HepG2 (cell line): Measurements from ENCODE around the gene CENATAC. TPM values are rescaled to one million over a fixed set of nuclear protein-coding genes. Genes with fewer than 3 reads are reported as not detected.

Source experiments
- AKAP8 ChIP-seq: sonication (generic); formaldehyde crosslinking; IDR thresholded peaks from 2 replicates; pipeline ENCODE4 v1.5.1; 2020; ENCODE audit warnings: mild to moderate bottlenecking, missing genetic modification reagents
- ATM ChIP-seq: fragments of 450-650 bp; IDR thresholded peaks from 2 replicates; pipeline ENCODE4 v1.7.1; 2017; ENCODE audit warnings: mild to moderate bottlenecking, borderline replicate concordance
- CSRNP1 ChIP-seq: sonication (generic); formaldehyde crosslinking; IDR thresholded peaks from 2 replicates; pipeline ENCODE4 v1.8.1; 2023; ENCODE audit warnings: mild to moderate bottlenecking, missing genetic modification reagents
- E2F5 ChIP-seq: sonication (generic); formaldehyde crosslinking; conservative IDR thresholded peaks from 2 replicates; pipeline ENCODE4 v1.4.0; 2020; ENCODE audit warnings: missing genetic modification reagents
- FOXP4 ChIP-seq: sonication (generic); formaldehyde crosslinking; IDR thresholded peaks from 2 replicates; pipeline ENCODE4 v1.4.0; 2020; ENCODE audit warnings: missing genetic modification reagents
- GPN1 ChIP-seq: sonication (generic); formaldehyde crosslinking; IDR thresholded peaks from 2 replicates; pipeline ENCODE4 v1.5.1; 2020; ENCODE audit warnings: missing genetic modification reagents, borderline replicate concordance
- HMGA1 ChIP-seq: sonication (generic); formaldehyde crosslinking; conservative IDR thresholded peaks from 2 replicates; pipeline ENCODE4 v1.4.0; 2020; ENCODE audit warnings: missing genetic modification reagents
- JARID2 ChIP-seq: sonication (generic); formaldehyde crosslinking; IDR thresholded peaks from 2 replicates; pipeline ENCODE4 v1.8.1; 2023; ENCODE audit warnings: missing genetic modification reagents, inconsistent platforms; ENCODE audit not compliant: insufficient replicate concordance
- NR2F6 ChIP-seq, 2 experiments: IDR thresholded peaks; 2 replicates each; pipeline ENCODE4 v1.6.1; 2016; ENCODE audit warnings: antibody characterized with exemption in 1 of 2, mild to moderate bottlenecking in 1 of 2
- PHF5A ChIP-seq: IDR thresholded peaks from one replicate; pipeline ENCODE4 v1.6.1; 2018; ENCODE audit warnings: low read depth, missing genetic modification reagents; ENCODE audit not compliant: unreplicated experiment
- PITX1 ChIP-seq: sonication (generic); formaldehyde crosslinking; IDR thresholded peaks from 2 replicates; pipeline ENCODE4 v1.5.1; 2020; ENCODE audit warnings: mild to moderate bottlenecking, missing genetic modification reagents
- RARA ChIP-seq: IDR thresholded peaks from 2 replicates; pipeline ENCODE4 v1.6.1; 2016; ENCODE audit warnings: missing genetic modification reagents, missing compliant biosample characterization
- SATB2 ChIP-seq: sonication (generic); formaldehyde crosslinking; IDR thresholded peaks from 2 replicates; pipeline ENCODE4 v1.5.0; 2020; ENCODE audit warnings: missing genetic modification reagents
- SIN3A ChIP-seq: IDR thresholded peaks from 2 replicates; pipeline ENCODE4 v1.6.1; 2011; ENCODE audit warnings: low read depth, mild to moderate bottlenecking, control low read depth, low read length, borderline replicate concordance
- SKI ChIP-seq: fragments of 450-650 bp; IDR thresholded peaks from one replicate; pipeline ENCODE4 v1.6.1; 2018; ENCODE audit warnings: mild to moderate bottlenecking; ENCODE audit not compliant: partially characterized antibody
- TRIM22 ChIP-seq: fragments of 450-650 bp; IDR thresholded peaks from 2 replicates; pipeline ENCODE4 v1.6.1; 2017
- ZKSCAN8 ChIP-seq: IDR thresholded peaks from 2 replicates; pipeline ENCODE4 v1.6.1; 2016; ENCODE audit warnings: borderline replicate concordance, missing genetic modification reagents, missing compliant biosample characterization
- ZMYM4 ChIP-seq: sonication (generic); formaldehyde crosslinking; IDR thresholded peaks from 2 replicates; pipeline ENCODE4 v1.8.1; 2023; ENCODE audit warnings: mild to moderate bottlenecking, missing genetic modification reagents
- ZNF30 ChIP-seq: sonication (generic); formaldehyde crosslinking; IDR thresholded peaks from 2 replicates; pipeline ENCODE4 v1.5.0; 2020; ENCODE audit warnings: mild to moderate bottlenecking, missing genetic modification reagents
- ZNF614 ChIP-seq: IDR thresholded peaks from 2 replicates; pipeline ENCODE4 v1.6.1; 2018; ENCODE audit warnings: missing biosample characterization, missing genetic modification reagents, inconsistent platforms, borderline replicate concordance
- ZNF652 ChIP-seq: IDR thresholded peaks from 2 replicates; pipeline ENCODE4 v1.6.1; 2016; ENCODE audit warnings: low read depth, borderline replicate concordance
- ZNF777 ChIP-seq: sonication (generic); formaldehyde crosslinking; IDR thresholded peaks from 2 replicates; pipeline ENCODE4 v1.4.0; 2020; ENCODE audit warnings: missing genetic modification reagents
- ZNF883 ChIP-seq: sonication (generic); formaldehyde crosslinking; IDR thresholded peaks from 2 replicates; pipeline ENCODE4 v1.5.1; 2020; ENCODE audit warnings: mild to moderate bottlenecking, missing genetic modification reagents; ENCODE audit errors: not compliant biosample characterization
- polyA plus RNA-seq, 8 experiments: library from polyadenylated mRNA; depleted of rRNA in 3 of 8; stranded (reverse) in 7 of 8; unstranded in 1 of 8; fragments of >200 nt; fragmentation: Illumina TruSeq in 4 of 8; extraction: Trizol in 4 of 8; gene quantifications; 2 replicates each; pipeline versions ENCODE4 v1.2.1 to v1.2.3, GENCODE V29; 2011 to 2016; ENCODE audit warnings: low read depth in 4 of 8, missing spikeins in 1 of 8, mixed read lengths in 1 of 8; ENCODE audit not compliant: insufficient read depth in 1 of 8
- total RNA-seq, 5 experiments: library from RNA; depleted of rRNA; stranded (reverse); fragments of >200 nt; fragmentation: Illumina TruSeq; extraction: Trizol; gene quantifications; 2 replicates each; pipeline ENCODE4 v1.2.3, GENCODE V29; 2016; ENCODE audit warnings: low read depth in 1 of 5

The CENATAC gene
- total and polyA plus RNA-seq, 2 of the 13 experiments (the other 11 are each of a cell fraction or from before 2014, with no cell fraction given) = 21.7 to 25.0 TPM

- 0 out of 2 replicates have a peak, but pooled peaks have one; percentile 19 for TF ChIP-seq FOXP4 (CRISPR knock-in tag)
- no peak for TF ChIP-seq ZNF30
- TF ChIP-seq CSRNP1 (CRISPR knock-in tag) = no peak
- no peak for TF ChIP-seq E2F5 (CRISPR knock-in tag)
- peak; percentile 48; the same call in 1 of the 2 replicates for TF ChIP-seq RARA (CRISPR knock-in tag)
- no peak for TF ChIP-seq PHF5A (CRISPR knock-in tag)
- TF ChIP-seq ZMYM4 = peak; percentile 53
- peak; percentile 87 for TF ChIP-seq NR2F6 (IDR thresholded peaks at IDR 0.05)
- TF ChIP-seq NR2F6 (CRISPR knock-in tag; IDR thresholded peaks at IDR 0.05) = peak; percentile 98
- TF ChIP-seq AKAP8 (CRISPR knock-in tag) = peak; percentile 20; the same call in 1 of the 2 replicates
- TF ChIP-seq HMGA1 (CRISPR knock-in tag) = no peak
- TF ChIP-seq SKI = no peak
- TF ChIP-seq ZKSCAN8 (CRISPR knock-in tag) = peak; percentile 51; the same call in 1 of the 2 replicates
- peak; percentile 65 for TF ChIP-seq ZNF883 (CRISPR knock-in tag)
- TF ChIP-seq GPN1 (CRISPR knock-in tag) = no peak
- TF ChIP-seq JARID2 = no peak
- TF ChIP-seq TRIM22 = no peak
- TF ChIP-seq ZNF652 (CRISPR knock-in tag) = 0 out of 2 replicates have a peak, but pooled peaks have one; percentile 48
- 0 out of 2 replicates have a peak, but pooled peaks have one; percentile 35 for TF ChIP-seq ZNF614 (CRISPR knock-in tag)
- peak; percentile 43; the same call in 1 of the 2 replicates for TF ChIP-seq ZNF777 (CRISPR knock-in tag)
- peak; percentile 78; the same call in 1 of the 2 replicates for TF ChIP-seq PITX1 (CRISPR knock-in tag)
- TF ChIP-seq ATM = no peak
- TF ChIP-seq SATB2 (CRISPR knock-in tag) = no peak
- peak; percentile 83; the same call in 1 of the 2 replicates for TF ChIP-seq SIN3A
Observed at GRCh38 chr11:118997627-118998387, at the start of gene CENATAC (continued).
